Body of pancreas (tissue), 4 donors: ENCODE results near the gene GSC.

Experiments
- POLR2A ChIP-seq, 3 donors: fragments of 450-650 bp; IDR thresholded peaks; one replicate each; pipeline ENCODE4 v1.6.1; 2016; ENCODE audit warnings: antibody characterized with exemption in 3 of 3, mild to moderate bottlenecking in 2 of 3
- TF ChIP-seq, protein P1 (sequence below), 7 experiments: fragments of 450-650 bp in 4 of 7; fragments of 200-600 bp in 3 of 7; sonication (generic) in 3 of 7; IDR thresholded peaks; one replicate each; pipeline ENCODE4 v1.5.1; 2016 to 2019; ENCODE audit warnings: antibody characterized with exemption in 7 of 7

DNA sequence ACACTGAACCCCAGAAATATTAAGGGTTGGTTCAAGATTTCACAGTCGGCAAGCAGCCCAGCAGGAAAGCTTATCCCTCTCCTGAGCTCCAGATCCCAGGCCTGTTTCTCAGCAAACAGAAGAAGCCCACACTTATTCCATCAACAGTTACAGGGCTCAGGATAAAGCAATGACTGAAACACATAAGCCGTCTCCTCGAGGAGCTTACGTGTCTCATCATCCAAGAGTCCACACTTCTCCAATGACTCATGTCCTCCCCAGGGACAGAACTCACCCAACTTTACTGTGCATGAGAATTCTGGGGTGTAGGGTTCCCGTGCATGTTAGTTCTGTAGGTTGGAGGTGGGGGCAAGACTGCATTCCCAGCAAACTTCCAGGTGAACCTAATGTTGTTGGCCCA is 31.2 kb downstream of the GSC start:
- TF ChIP-seq, protein P1, sequence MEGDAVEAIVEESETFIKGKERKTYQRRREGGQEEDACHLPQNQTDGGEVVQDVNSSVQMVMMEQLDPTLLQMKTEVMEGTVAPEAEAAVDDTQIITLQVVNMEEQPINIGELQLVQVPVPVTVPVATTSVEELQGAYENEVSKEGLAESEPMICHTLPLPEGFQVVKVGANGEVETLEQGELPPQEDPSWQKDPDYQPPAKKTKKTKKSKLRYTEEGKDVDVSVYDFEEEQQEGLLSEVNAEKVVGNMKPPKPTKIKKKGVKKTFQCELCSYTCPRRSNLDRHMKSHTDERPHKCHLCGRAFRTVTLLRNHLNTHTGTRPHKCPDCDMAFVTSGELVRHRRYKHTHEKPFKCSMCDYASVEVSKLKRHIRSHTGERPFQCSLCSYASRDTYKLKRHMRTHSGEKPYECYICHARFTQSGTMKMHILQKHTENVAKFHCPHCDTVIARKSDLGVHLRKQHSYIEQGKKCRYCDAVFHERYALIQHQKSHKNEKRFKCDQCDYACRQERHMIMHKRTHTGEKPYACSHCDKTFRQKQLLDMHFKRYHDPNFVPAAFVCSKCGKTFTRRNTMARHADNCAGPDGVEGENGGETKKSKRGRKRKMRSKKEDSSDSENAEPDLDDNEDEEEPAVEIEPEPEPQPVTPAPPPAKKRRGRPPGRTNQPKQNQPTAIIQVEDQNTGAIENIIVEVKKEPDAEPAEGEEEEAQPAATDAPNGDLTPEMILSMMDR (IDR thresholded peaks at IDR 0.05), result no peak
- no peak for TF ChIP-seq POLR2A (IDR thresholded peaks at IDR 0.05)
